Measurements from ENCODE around the gene CABCOCO1. TPM values are rescaled to one million over a fixed set of nuclear protein-coding genes. Genes with fewer than 3 reads are reported as not detected.
"Not testable (repeated sequence)": the region's sequence is repeated elsewhere in the genome, so short reads cannot be mapped to it uniquely, and the experiment has no call there.

The CABCOCO1 gene
- total RNA-seq, 4 donors from 2014 or later, result 0.65 TPM; not detected in 3

DNA sequence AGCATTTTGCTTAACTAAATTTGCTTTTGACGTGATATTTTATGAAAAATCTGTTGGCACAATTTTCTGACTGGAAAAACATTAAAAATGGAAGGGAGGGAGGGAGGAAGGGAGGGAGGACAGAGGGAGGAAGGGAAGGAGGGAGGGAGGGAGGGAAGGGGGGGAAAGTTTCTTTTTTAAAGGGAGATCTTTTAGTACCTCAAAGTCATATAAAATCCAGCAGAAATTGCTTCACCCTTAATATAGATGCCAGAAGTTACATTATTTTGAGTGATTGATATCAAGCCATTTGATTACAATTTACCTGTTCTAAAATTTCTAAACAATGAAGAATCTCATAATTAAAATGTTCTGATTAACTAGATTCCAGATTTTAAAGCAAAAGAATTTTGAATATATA lies 68.9 kb downstream of the CABCOCO1 start:
- ATAC-seq (ENCODE audit: low FRiP score) (no peak), DNase-seq (ENCODE audit: low spot score) (no peak)
- no peak for TF ChIP-seq CTCF (IDR thresholded peaks at IDR 0.05)

DNA sequence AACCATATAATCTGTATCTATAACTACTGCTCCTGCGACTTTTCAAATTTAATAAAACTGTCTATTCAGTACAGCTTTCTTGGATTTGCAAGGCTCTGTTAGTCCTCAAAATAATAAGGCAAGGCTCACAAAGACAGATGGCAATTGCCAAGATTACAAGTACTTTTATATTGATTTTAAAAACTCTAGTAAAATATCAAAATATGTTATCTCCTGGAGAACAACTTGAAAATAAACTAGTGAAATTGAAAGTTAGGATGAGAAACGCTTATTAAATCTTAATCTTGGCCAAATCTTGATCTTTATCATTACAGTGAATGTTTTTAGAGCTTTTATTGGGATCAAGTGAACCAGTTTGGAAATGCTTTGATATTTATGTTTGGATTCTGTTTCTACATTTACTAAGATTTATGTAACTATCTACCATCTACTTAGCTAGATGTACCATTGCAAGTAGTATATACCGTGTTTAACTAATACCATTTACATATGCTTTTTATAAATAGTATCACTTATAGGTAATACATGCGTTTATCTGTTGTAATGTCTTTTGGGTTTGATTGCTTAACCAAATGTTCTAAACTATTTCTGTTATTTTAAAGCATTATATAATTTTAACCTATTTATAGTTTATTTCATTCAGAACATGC lies 70.0 kb downstream of the CABCOCO1 start:
- ATAC-seq (ENCODE audit: low FRiP score) (no peak), DNase-seq (ENCODE audit: low spot score) (no peak)
- TF ChIP-seq CTCF (IDR thresholded peaks at IDR 0.05), result no peak

GRCh38 chr10:61733358-61733940 lies 70.7 kb downstream of the CABCOCO1 start:
- DNase-seq (ENCODE audit: low spot score) (no peak), ATAC-seq (ENCODE audit: low FRiP score) (no peak)
- TF ChIP-seq CTCF (IDR thresholded peaks at IDR 0.05), result no peak

DNA sequence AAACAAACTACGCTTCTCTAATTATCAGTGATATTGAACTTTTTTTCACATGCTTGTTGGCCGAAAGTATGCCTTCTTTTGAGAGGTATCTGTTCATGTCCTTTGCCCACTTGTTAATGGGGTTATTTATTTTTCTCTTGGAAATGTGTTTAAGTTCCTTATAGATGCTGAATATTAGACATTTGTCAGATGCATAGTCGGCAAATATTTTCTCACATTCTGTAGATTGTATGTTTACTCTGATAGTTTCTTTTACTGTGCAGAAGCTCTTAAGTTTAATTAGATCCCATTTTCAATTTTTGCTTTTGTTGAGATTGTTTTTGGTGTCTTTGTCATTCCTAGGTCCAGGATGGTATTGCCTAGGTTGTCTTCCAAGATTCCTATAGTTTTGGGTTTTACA lies 73.2 kb downstream of the CABCOCO1 start:
- DNase-seq (ENCODE audit: low spot score) (no peak), ATAC-seq (ENCODE audit: low FRiP score) (no peak)
- TF ChIP-seq CTCF (IDR thresholded peaks at IDR 0.05), result no peak

DNA sequence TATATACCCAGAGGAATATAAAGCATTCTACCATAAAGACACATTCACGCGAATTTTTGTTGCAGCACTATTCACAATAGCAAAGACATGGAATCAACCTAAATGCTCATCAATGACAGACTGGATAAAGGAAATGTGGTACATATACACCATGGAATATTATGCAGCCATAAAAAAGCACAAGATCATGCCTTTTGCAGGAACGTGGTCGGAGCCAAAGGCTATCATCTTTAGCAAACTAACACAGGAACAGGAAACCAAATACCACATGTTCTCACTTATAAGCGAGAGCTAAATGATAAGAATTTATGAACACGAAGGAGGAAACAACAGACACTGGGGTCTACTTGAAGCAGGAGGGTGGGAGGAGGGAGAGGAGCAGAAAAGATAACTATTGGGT lies 74.7 kb downstream of the CABCOCO1 start:
- ATAC-seq (ENCODE audit: low FRiP score); DNase-seq (ENCODE audit: low spot score): not testable (repeated sequence)

DNA sequence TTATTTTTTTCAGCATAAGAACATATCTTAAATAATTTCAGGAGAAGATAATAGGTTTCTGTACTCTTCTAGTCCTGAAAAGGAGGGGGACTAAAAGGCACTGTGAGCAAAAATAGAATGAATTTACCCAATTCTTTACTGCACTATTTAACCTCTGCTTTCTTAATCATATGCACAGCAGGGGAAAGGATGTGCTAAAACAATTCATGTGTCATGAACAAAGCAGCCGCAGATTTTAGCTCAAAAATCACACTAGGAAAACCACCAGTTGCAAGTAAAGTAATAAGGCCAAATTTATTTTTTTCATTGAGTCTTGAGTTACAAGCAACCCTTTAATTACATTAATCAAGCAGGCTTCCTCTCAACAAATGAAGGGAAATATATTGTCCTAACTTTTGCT lies 80.1 kb downstream of the CABCOCO1 start:
- DNase-seq (ENCODE audit: low spot score) (no peak), ATAC-seq (ENCODE audit: low FRiP score) (no peak)
- no peak for TF ChIP-seq CTCF (IDR thresholded peaks at IDR 0.05)

GRCh38 chr10:61744469-61744868 lies 81.7 kb downstream of the CABCOCO1 start:
- no peak for TF ChIP-seq CTCF (IDR thresholded peaks at IDR 0.05)
- DNase-seq (ENCODE audit: low spot score), result no peak
- ATAC-seq (ENCODE audit: low FRiP score), result no peak

All from omental fat pad (tissue), 4 donors.